ENCODE data around the gene NEK6.

GRCh38 chr9:124239249-124240073, 18.3 kb upstream of the NEK6 start:
- TF ChIP-seq MAX (IDR thresholded peaks at IDR 0.05) = no peak
- TF ChIP-seq CREB1 (IDR thresholded peaks at IDR 0.05; ENCODE audit: low read depth) = no peak
- TF ChIP-seq CEBPB (IDR thresholded peaks at IDR 0.05) = no peak
- no peak for TF ChIP-seq YY1 (IDR thresholded peaks at IDR 0.05; ENCODE audit: low read depth)
- TF ChIP-seq EP300 (IDR thresholded peaks at IDR 0.05; ENCODE audit: borderline replicate concordance) = no peak
- no peak for TF ChIP-seq REST (IDR thresholded peaks at IDR 0.05; ENCODE audit: low read depth)
- no peak for TF ChIP-seq EGR1 (IDR thresholded peaks at IDR 0.05)
- TF ChIP-seq RAD21 (IDR thresholded peaks at IDR 0.05; ENCODE audit: low read depth) = no peak
- TF ChIP-seq ZBTB7A (IDR thresholded peaks at IDR 0.05; ENCODE audit: low read depth) = no peak

All from Ishikawa (cell line).